ENCODE data around the gene CD46.

GRCh38 chr1:207766569-207766968, 14.7 kb downstream of the CD46 start:
- TF ChIP-seq CTCF (conservative IDR thresholded peaks at IDR 0.05; ENCODE audit: low read depth, low read length) (no peak), EZH2 (IDR thresholded peaks at IDR 0.05; ENCODE audit: borderline replicate concordance, low read depth, low read length, poor library complexity, severe bottlenecking) (no peak)
